Memory B cell (primary cell): ENCODE results near the gene FAH.
"Not testable (repeated sequence)": the region's sequence is repeated elsewhere in the genome, so short reads cannot be mapped to it uniquely, and the experiment has no call there.

Source experiments
- ATAC-seq: fragments of 150-1000 bp; cut with Tn5 transposase; 2 replicates; pipeline ENCODE4 v1.10.0; 2021; ENCODE audit warnings: low read depth, mild to moderate bottlenecking, moderate library complexity
- DNase-seq, 2 donors: peaks; one replicate each; pipeline ENCODE4 v3.0.0; 2022; ENCODE audit warnings: low spot score in 2 of 2
- H3K27ac Mint-ChIP-seq: one replicate; pipeline ENCODE4 v1.8.0; 2022; ENCODE audit warnings: mild to moderate bottlenecking, moderate library complexity, mixed read lengths
- H3K27me3 Mint-ChIP-seq: one replicate; pipeline ENCODE4 v1.8.0; 2022; ENCODE audit warnings: mixed read lengths
- H3K36me3 Mint-ChIP-seq: one replicate; pipeline ENCODE4 v1.8.0; 2022; ENCODE audit warnings: mild to moderate bottlenecking, mixed read lengths
- H3K4me1 Mint-ChIP-seq: one replicate; pipeline ENCODE4 v1.8.0; 2022; ENCODE audit warnings: mixed read lengths
- H3K4me3 Mint-ChIP-seq: one replicate; pipeline ENCODE4 v1.8.0; 2022; ENCODE audit warnings: mild to moderate bottlenecking, moderate library complexity, mixed read lengths
- H3K9me3 Mint-ChIP-seq: one replicate; pipeline ENCODE4 v1.8.0; 2022; ENCODE audit warnings: mixed read lengths

The FAH gene

DNA sequence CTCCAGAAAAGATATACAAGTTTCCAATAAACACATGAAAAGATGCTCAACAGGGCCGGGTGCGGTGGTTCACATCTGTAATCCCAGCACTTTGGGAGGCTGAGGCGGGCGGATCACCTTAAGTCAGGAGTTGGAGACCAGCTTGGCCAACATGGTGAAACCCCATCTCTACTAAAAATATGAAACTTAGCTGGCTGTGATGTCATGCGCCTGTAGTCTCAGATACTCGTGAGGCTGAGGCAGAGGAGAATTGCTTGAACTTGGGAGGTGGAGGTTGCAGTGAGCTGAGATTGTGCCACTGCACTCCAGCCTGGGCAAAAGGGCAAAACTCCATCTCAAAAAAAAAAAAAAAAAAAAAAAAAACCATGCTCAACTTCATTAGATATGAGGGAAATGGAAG, 25.5 kb upstream of the FAH start:
- not testable (repeated sequence) for H3K4me1 Mint-ChIP-seq, DNase-seq, H3K4me3 Mint-ChIP-seq, ATAC-seq, H3K27me3 Mint-ChIP-seq, H3K9me3 Mint-ChIP-seq, H3K27ac Mint-ChIP-seq
- H3K36me3 Mint-ChIP-seq, result peaks cover 29% of the 10 kb centered on the region

DNA sequence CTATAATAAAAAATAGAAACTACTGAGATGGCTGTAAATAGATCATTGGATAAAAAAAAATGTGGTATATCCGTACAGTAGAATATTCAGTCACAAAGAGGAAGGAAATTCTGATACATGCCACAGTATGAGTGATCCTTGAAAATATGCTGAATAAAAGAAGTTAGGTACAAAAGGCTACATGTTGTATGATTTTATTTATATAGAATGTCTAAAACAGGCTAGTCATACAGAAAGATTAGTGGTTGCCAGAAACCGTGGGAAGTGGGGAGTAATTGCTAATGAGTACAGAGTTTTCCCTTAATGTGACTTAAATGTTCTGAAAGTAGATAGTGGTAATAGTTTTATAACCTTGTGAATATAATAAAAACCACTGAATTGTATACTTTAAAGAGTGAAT, 24.9 kb upstream of the FAH start:
- H3K36me3 Mint-ChIP-seq, result peaks cover 33% of the 10 kb centered on the region
- peaks cover 7% of the 10 kb centered on the region for H3K4me1 Mint-ChIP-seq
- no peaks in the 10 kb centered on the region for H3K27me3 Mint-ChIP-seq
- no peak for DNase-seq
- H3K9me3 Mint-ChIP-seq, result no peaks in the 10 kb centered on the region
- no peak overlapping the region for H3K4me3 Mint-ChIP-seq
- no peak overlapping the region for H3K27ac Mint-ChIP-seq
- no peak for ATAC-seq

DNA sequence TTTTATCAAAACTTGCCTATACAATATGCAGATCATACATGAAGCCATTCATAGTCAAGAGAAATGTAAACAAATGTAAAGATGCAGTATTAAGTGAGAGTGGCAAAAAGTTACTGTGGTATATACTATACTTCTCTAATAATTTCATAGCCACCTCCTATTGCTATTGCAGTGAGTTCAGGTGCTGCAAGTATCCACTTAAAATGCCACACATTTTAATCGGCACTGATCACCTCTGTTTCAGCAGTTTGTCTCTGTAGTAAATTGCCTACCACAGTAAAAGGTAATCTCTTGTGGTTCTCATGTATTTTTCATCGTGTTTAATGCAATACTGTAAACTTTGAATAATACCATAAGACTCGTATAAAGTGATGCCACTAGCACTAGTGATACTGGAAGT, 20.4 kb upstream of the FAH start:
- no peaks in the 10 kb centered on the region for H3K9me3 Mint-ChIP-seq
- H3K36me3 Mint-ChIP-seq, result peaks cover 41% of the 10 kb centered on the region
- no peak overlapping the region for H3K4me3 Mint-ChIP-seq
- ATAC-seq (no peak), DNase-seq (no peak)
- H3K27ac Mint-ChIP-seq, result peak overlapping the region; percentile 55
- peaks cover 10% of the 10 kb centered on the region for H3K4me1 Mint-ChIP-seq
- no peaks in the 10 kb centered on the region for H3K27me3 Mint-ChIP-seq

DNA sequence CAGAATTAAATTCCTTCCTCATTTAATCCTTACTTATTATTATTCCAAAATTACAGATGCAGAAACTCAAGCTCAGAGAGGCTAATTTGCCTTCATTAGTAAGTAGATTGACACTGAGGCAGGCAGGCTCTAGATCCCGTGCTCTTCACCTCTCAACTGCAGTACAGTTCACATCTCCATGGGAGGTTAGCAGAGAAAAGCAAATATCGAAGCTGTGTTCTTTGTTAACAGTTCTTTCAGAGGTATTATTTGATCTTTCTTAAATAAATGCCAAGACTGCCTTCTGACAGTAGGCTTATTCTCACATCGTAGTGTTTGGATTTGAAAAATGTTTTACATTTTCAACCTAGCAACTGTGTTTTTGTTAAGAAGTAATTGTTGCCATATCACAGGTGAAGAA, 15.9 kb upstream of the FAH start:
- ATAC-seq, result no peak

DNA sequence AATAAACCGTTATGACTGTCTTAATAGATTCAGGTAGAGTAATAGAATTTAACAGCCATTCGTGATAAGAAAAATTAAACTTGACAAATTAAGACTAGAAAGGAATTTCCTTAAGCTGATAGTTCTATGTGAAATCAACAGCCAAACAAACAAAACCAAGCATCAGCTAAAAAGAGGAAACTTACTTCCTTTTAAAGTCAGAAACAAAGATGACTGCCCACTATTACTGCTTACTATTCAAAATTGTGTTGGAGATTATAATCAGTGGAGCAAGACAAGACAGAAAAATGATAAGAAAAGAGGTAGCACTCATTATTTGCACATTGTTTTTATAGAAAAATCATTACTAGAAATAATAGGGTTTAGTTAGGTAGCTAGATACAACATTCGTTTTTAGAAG, 13.8 kb upstream of the FAH start:
- Mint-ChIP-seq H3K9me3 (no peaks in the 10 kb centered on the region), H3K36me3 (peaks cover 27% of the 10 kb centered on the region), H3K4me1 (peaks cover 3% of the 10 kb centered on the region), H3K27me3 (no peaks in the 10 kb centered on the region), H3K4me3 (no peak overlapping the region), H3K27ac (no peak overlapping the region)
- ATAC-seq (no peak), DNase-seq (no peak)

More for the DNA sequence above, 15.9 kb upstream of the FAH start:
- Mint-ChIP-seq H3K9me3 (no peaks in the 10 kb centered on the region), H3K36me3 (peaks cover 35% of the 10 kb centered on the region), H3K27ac (no peak overlapping the region), H3K4me3 (no peak overlapping the region), H3K4me1 (peaks cover 3% of the 10 kb centered on the region), H3K27me3 (no peaks in the 10 kb centered on the region)
- DNase-seq, result no peak

DNA sequence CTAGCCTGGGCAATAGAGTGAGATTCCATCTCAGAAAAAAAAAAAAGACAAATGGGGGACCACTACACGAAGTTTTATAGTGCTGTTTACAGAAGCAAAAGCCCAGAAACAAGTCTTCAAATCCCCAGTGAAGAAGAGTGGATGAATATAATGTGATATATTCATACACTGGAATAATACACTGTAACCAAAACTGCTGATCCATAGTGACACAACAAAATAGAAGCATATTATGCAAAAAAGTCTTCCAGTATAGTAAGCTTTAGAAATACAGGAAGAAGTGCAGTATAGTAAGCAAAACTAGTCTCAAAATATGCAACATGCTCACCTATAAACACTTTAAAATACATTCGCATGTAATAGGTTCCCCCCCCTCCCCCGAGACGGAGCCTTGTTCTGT, 11.9 kb upstream of the FAH start:
- H3K27me3 Mint-ChIP-seq, result no peaks in the 10 kb centered on the region
- peaks cover 4% of the 10 kb centered on the region for H3K9me3 Mint-ChIP-seq
- H3K4me3 Mint-ChIP-seq, result no peak overlapping the region
- DNase-seq (no peak), ATAC-seq (no peak)
- H3K4me1 Mint-ChIP-seq, result no peaks in the 10 kb centered on the region
- H3K36me3 Mint-ChIP-seq, result peaks cover 13% of the 10 kb centered on the region
- H3K27ac Mint-ChIP-seq, result no peak overlapping the region

DNA sequence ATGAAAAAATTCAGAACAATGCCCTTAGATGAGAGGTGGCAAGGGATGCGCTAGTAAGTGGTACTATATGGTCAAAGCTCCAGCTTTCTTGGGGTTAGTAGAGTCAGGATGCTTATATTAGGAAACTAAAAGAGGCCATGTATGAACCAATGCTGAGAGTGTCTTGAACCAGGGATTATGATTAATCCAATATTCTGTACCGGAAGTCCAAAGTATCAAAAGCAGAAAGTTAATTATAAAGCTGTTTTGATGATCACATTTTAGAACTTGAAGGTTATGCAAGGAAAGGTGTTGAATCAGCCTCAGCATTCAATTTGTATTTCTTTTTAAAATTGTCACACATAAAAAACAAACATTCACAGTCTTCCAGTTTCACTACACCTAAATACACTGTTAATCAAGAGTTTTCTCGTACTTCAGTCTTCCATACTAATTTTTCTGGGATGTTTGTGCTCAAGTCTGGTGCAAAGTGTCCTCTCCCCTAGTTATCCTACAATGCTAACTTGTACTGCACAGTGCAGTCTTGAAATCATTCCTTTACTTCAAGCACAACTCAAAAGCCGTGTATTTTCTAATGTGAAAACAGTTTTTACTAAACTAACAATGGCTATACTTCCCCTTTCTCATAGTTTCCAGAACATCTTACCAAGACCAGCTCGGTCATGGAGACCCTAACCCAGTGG, 10.7 kb upstream of the FAH start:
- ATAC-seq (no peak), DNase-seq (no peak)
- Mint-ChIP-seq H3K4me3 (no peak overlapping the region), H3K9me3 (peaks cover 4% of the 10 kb centered on the region), H3K36me3 (peaks cover 11% of the 10 kb centered on the region), H3K27ac (no peak overlapping the region), H3K4me1 (no peaks in the 10 kb centered on the region), H3K27me3 (no peaks in the 10 kb centered on the region)

DNA sequence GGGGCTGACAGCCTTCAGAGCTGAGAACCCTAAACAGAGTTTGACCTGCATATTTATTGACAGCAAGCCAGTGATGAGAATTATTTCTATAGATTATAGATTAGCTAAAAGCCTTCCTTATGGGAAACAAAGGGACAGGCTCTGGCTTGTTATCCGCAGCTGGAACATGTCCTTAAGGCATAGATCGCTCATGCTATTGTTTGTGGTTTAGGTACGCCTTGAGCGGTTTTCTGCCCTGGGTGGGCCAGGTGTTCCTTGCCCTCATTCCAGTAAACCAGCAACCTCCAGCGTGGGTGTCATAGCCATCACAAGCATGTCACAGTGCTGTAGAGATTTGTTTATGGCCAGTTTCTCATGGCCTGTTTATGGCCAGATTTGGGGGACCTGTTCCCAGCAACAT, 10.2 kb upstream of the FAH start:
- Mint-ChIP-seq H3K4me1 (no peaks in the 10 kb centered on the region), H3K36me3 (peaks cover 5% of the 10 kb centered on the region), H3K27ac (no peak overlapping the region), H3K9me3 (peaks cover 4% of the 10 kb centered on the region), H3K27me3 (no peaks in the 10 kb centered on the region), H3K4me3 (no peak overlapping the region)
- ATAC-seq (no peak), DNase-seq (no peak)

DNA sequence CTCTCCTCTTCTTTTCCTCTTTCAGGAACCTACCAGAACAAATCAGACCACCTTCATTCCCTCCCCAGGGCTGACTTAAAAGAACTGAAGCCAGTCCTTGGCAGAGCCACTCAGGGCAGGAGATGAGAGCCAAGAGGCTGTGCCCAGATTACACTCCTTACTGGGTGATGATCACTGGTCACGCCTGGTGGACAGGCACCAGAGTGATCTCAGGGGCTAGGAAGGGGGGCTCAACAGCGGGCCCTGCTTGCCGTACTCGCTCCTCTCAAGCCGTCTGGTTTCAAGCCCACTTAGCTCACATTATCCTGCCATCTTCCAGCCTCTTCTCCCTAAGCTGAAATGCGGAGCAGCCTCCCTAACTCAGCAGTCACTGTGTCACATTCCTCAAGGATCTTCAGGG, 1.7 kb upstream of the FAH start:
- H3K27ac Mint-ChIP-seq, result no peak overlapping the region
- no peaks in the 10 kb centered on the region for H3K36me3 Mint-ChIP-seq
- no peaks in the 10 kb centered on the region for H3K27me3 Mint-ChIP-seq
- peaks cover 13% of the 10 kb centered on the region for H3K4me1 Mint-ChIP-seq
- no peak for DNase-seq
- no peaks in the 10 kb centered on the region for H3K9me3 Mint-ChIP-seq
- no peak for ATAC-seq
- no peak overlapping the region for H3K4me3 Mint-ChIP-seq

DNA sequence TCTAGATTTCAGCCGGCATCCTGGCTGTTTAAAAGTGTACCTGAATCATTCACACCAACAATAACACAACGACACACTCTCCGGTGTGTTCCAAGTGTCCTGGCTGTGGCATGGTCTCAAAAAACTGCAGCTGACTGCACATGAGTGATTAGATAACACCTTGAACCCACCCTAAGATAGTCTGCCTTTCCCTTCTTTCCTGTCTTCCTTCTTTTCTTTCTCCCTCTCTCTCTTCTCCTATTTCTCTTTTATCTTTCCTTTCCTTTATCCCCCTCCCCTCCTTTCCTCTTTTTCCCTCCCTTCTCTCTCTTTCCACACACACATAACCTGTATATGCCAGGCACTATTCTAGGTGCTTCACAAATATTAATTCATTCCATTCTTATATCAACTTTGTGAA, 1.2 kb upstream of the FAH start:
- H3K36me3 Mint-ChIP-seq, result no peaks in the 10 kb centered on the region
- H3K4me1 Mint-ChIP-seq, result peaks cover 13% of the 10 kb centered on the region
- no peak for ATAC-seq
- H3K9me3 Mint-ChIP-seq, result no peaks in the 10 kb centered on the region
- H3K4me3 Mint-ChIP-seq, result peak overlapping the region; percentile 86
- DNase-seq, result no peak
- no peaks in the 10 kb centered on the region for H3K27me3 Mint-ChIP-seq
- H3K27ac Mint-ChIP-seq, result peak overlapping the region; percentile 39

DNA sequence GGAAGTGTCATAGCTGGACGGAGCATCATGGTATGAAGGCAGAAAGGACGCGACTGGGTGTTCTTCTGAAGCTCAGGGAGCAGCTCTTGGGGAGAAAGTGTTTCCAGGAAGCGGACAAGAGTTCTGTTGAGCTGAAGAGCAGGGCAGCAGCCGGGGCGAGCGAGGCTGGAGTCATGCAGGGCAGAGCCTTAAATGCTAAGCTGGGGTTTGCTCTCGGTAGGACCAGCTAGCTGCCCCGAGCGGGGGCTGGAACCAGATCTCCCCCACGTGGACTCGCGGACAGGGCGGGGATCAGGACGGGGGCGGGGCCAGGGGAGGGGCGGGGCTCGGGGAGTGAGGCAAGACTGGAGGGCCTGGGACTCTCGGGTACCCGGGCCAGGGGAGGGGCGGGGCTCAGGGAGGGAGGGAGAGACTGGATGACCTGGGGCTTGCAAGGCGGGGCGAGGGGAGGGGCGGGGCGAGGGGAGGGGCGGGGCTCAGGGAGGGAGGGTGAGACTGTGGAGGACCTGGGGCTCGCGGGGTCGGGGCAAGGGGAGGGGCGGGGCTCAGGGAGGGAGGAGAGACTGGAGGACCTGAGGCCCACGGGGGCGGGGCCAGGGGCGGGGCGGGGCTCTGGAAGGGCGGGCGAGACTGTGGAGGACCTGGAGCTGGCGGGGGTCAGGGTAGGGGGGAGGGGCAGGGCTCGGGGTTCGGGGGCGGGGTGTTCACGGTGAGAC, 461 bp upstream of the FAH start:
- Mint-ChIP-seq H3K9me3 (no peaks in the 10 kb centered on the region), H3K4me3 (peak overlapping the region; percentile 86), H3K4me1 (peaks cover 13% of the 10 kb centered on the region), H3K36me3 (no peaks in the 10 kb centered on the region), H3K27ac (peak overlapping the region; percentile 50), H3K27me3 (no peaks in the 10 kb centered on the region)
- ATAC-seq (peak; percentile 79), DNase-seq (peak; percentile 48 to 56)

DNA sequence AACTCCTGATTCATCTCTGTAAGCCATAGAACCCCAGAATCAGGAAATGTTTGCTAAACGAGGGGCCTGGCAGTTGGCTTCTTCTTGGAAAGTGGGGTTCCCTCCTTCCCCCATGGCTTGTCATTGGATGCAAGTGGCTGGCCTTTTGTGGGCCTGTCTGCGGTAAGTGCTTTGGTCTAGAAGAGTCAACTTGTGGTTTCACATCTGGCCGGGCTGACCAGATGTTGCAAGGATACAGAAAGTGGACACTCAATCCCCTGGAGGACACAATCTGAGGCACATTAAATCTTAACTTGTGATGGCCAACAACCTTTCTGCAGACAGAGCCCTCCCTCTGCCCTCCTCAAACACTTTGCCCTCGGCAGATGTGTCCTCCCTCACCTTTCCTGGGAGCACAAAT, 1.1 kb downstream of the FAH start:
- ATAC-seq, result no peak
- Mint-ChIP-seq H3K4me3 (peak overlapping the region; percentile 17), H3K9me3 (no peaks in the 10 kb centered on the region), H3K36me3 (no peaks in the 10 kb centered on the region), H3K4me1 (peaks cover 17% of the 10 kb centered on the region), H3K27me3 (no peaks in the 10 kb centered on the region), H3K27ac (no peak overlapping the region)
- DNase-seq, result no peak

DNA sequence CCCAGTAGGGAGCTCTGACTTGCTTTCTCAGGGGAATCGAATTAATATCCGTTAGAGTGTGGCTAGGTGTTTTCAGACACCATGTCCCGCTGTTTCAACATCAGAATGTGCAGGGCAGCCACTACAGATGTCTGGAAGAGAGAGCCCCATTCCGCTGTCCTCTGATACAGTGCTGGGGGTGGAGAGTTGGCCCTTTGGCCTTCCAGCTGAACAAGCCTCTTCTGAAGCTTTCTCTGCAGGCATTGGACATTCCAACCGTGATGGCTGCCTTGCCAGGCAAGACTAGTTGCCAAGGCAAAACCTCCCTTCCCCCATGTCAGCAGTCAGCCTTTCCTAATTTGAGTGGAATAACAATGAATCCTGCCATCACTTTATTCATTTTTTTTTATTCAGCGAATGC, 1.5 kb downstream of the FAH start:
- H3K36me3 Mint-ChIP-seq, result no peaks in the 10 kb centered on the region
- no peak for DNase-seq
- H3K4me3 Mint-ChIP-seq, result no peak overlapping the region
- H3K4me1 Mint-ChIP-seq, result peaks cover 19% of the 10 kb centered on the region
- H3K27me3 Mint-ChIP-seq, result no peaks in the 10 kb centered on the region
- ATAC-seq, result no peak
- H3K9me3 Mint-ChIP-seq, result no peaks in the 10 kb centered on the region
- no peak overlapping the region for H3K27ac Mint-ChIP-seq

DNA sequence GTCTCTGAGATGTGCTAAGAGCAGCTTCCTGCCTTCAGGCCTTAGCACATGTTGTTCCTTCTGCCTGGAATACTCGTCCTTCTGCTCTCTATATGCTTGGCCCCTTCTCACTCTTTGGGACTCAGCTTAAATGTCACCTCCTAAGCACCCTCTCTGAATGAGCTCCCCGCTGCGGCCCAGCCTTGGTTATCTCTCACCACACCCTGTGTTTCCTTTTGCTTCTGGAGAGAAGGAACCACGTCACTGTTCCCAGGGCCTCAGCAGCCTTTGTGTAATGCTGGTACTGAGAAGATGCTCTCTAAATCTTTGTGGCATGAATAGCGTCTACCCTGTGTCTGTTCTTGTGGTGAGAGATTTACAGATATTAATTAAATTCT, 2.2 kb downstream of the FAH start:
- ATAC-seq, result no peak
- H3K27me3 Mint-ChIP-seq, result no peaks in the 10 kb centered on the region
- H3K36me3 Mint-ChIP-seq, result no peaks in the 10 kb centered on the region
- H3K4me1 Mint-ChIP-seq, result peaks cover 24% of the 10 kb centered on the region
- H3K27ac Mint-ChIP-seq, result no peak overlapping the region
- H3K9me3 Mint-ChIP-seq, result no peaks in the 10 kb centered on the region
- no peak for DNase-seq
- no peak overlapping the region for H3K4me3 Mint-ChIP-seq
